GM23338 (cell line): ENCODE results near the gene RSRC1. TPM values are rescaled to one million over a fixed set of nuclear protein-coding genes. Genes with fewer than 3 reads are reported as not detected.
"Not testable (repeated sequence)": the region's sequence is repeated elsewhere in the genome, so short reads cannot be mapped to it uniquely, and the experiment has no call there.

Source experiments
- ATAC-seq: fragments of 200-7000 bp; cut with Tn5 transposase; 3 replicates; pipeline ENCODE4 v1.9.1; 2020
- DNase-seq: peaks from one replicate; pipeline ENCODE4 v3.0.0-alpha.2; 2015; ENCODE audit warnings: low spot score
- H2AFZ ChIP-seq: fragments of 200-600 bp; sonication (generic); 2 replicates; pipeline ENCODE4 v1.8.0; 2016; ENCODE audit warnings: antibody characterized with exemption, mild to moderate bottlenecking, moderate library complexity
- H3F3A ChIP-seq: fragments of 200-600 bp; sonication (generic); replicated peaks from 2 replicates; pipeline ENCODE4 v1.8.0; 2017; ENCODE audit warnings: antibody characterized with exemption, mixed run types, low read depth
- H3K27ac ChIP-seq: fragments of 200-600 bp; sonication (generic); 2 replicates; pipeline ENCODE4 v1.6.1; 2016; ENCODE audit warnings: low read depth
- H3K27me3 ChIP-seq: fragments of 200-600 bp; sonication (generic); 2 replicates; pipeline ENCODE4 v1.8.0; 2016; ENCODE audit warnings: mild to moderate bottlenecking, mixed run types, moderate library complexity; ENCODE audit not compliant: insufficient read depth
- H3K36me3 ChIP-seq: fragments of 200-600 bp; sonication (generic); 2 replicates; pipeline ENCODE4 v1.8.0; 2016; ENCODE audit warnings: mild to moderate bottlenecking; ENCODE audit not compliant: insufficient read depth
- H3K4me1 ChIP-seq: fragments of 200-600 bp; sonication (generic); 2 replicates; pipeline ENCODE4 v1.8.0; 2016; ENCODE audit warnings: mild to moderate bottlenecking, moderate library complexity; ENCODE audit not compliant: insufficient read depth
- H3K4me2 ChIP-seq: fragments of 200-600 bp; sonication (generic); 2 replicates; pipeline ENCODE4 v1.7.1; 2017; ENCODE audit warnings: mixed run types
- H3K4me3 ChIP-seq: fragments of 200-600 bp; sonication (generic); 2 replicates; pipeline ENCODE4 v1.6.1; 2016; ENCODE audit warnings: mixed run types
- H3K79me2 ChIP-seq: fragments of 200-600 bp; sonication (generic); replicated peaks from 2 replicates; pipeline ENCODE4 v1.8.0; 2017; ENCODE audit warnings: mild to moderate bottlenecking; ENCODE audit not compliant: insufficient read depth
- H3K9me2 ChIP-seq: fragments of 200-600 bp; sonication (generic); 2 replicates; pipeline ENCODE4 v1.8.0; 2017; ENCODE audit not compliant: insufficient read depth
- H4K20me1 ChIP-seq: fragments of 200-600 bp; sonication (generic); replicated peaks from 2 replicates; pipeline ENCODE4 v1.8.0; 2017; ENCODE audit warnings: mild to moderate bottlenecking; ENCODE audit not compliant: insufficient read depth
- H3K27ac Mint-ChIP-seq: 2 replicates; pipeline ENCODE4 v1.8.0; 2020; ENCODE audit warnings: inconsistent platforms, mild to moderate bottlenecking, moderate library complexity, mixed read lengths
- H3K27me3 Mint-ChIP-seq: 3 replicates; pipeline ENCODE4 v1.8.0; 2022; ENCODE audit warnings: low read depth, mild to moderate bottlenecking, moderate library complexity, mixed read lengths, inconsistent platforms; ENCODE audit not compliant: insufficient read depth, poor library complexity
- H3K36me3 Mint-ChIP-seq: 3 replicates; pipeline ENCODE4 v1.8.0; 2021; ENCODE audit warnings: low read depth, mild to moderate bottlenecking, inconsistent platforms, moderate library complexity, mixed read lengths
- H3K4me1 Mint-ChIP-seq: 3 replicates; pipeline ENCODE4 v1.8.0; 2020; ENCODE audit warnings: mild to moderate bottlenecking, inconsistent platforms, mixed read lengths
- H3K4me3 Mint-ChIP-seq: 3 replicates; pipeline ENCODE4 v1.8.0; 2021; ENCODE audit warnings: moderate library complexity, mild to moderate bottlenecking, inconsistent platforms, mixed read lengths
- H3K9me3 Mint-ChIP-seq: 3 replicates; pipeline ENCODE4 v1.8.0; 2020; ENCODE audit warnings: moderate library complexity, mild to moderate bottlenecking, inconsistent platforms, mixed read lengths
- EZH2 ChIP-seq: fragments of 200-600 bp; sonication (generic); IDR thresholded peaks from one replicate; pipeline ENCODE4 v1.8.0; 2017; ENCODE audit warnings: antibody characterized with exemption, mild to moderate bottlenecking, low read depth; ENCODE audit not compliant: unreplicated experiment
- JUNB ChIP-seq: IDR thresholded peaks from one replicate; pipeline ENCODE4 v1.6.1; 2016; ENCODE audit warnings: antibody characterized with exemption; ENCODE audit not compliant: unreplicated experiment
- STAT1 ChIP-seq: IDR thresholded peaks from one replicate; pipeline ENCODE4 v1.6.1; 2016; ENCODE audit warnings: antibody characterized with exemption; ENCODE audit not compliant: unreplicated experiment
- ZNF114 ChIP-seq: fragments of 250-450 bp; sonication (Bioruptor Pico); IDR thresholded peaks from 2 replicates; pipeline ENCODE4 v1.5.0; 2020; ENCODE audit warnings: mild to moderate bottlenecking, moderate library complexity
- ZNF331 ChIP-seq: fragments of 250-450 bp; sonication (Bioruptor Pico); IDR thresholded peaks from 2 replicates; pipeline ENCODE4 v1.5.0; 2020; ENCODE audit warnings: low read depth, mild to moderate bottlenecking, moderate library complexity
- polyA plus RNA-seq: library from polyadenylated mRNA; unstranded; fragments of >200 nt; fragmentation: Nextera tagmentation; extraction: Ambion mirVana; gene quantifications from 2 replicates; pipeline ENCODE4 v1.2.1, GENCODE V29; 2016
- total RNA-seq: library from RNA; depleted of rRNA; stranded (reverse); fragments of >200 nt; shearing (Covaris generic); gene quantifications from 2 replicates; pipeline ENCODE4 v1.2.3, GENCODE V29; 2014
- TF ChIP-seq, protein P1 (sequence below), 2 experiments: fragments of 200-600 bp in 1 of 2; sonication (generic) in 1 of 2; conservative IDR thresholded peaks; 2 replicates each; pipeline versions ENCODE4 v1.5.1 to v1.6.1; 2016 to 2017; ENCODE audit warnings: antibody characterized with exemption in 2 of 2, low read depth in 2 of 2, mild to moderate bottlenecking in 2 of 2, moderate library complexity in 1 of 2
- TF ChIP-seq, protein P2 (sequence below): fragments of 250-450 bp; sonication (Bioruptor Pico); IDR thresholded peaks from 2 replicates; pipeline ENCODE4 v1.5.0; 2020; ENCODE audit warnings: mild to moderate bottlenecking, moderate library complexity
- TF ChIP-seq, protein P3 (sequence below): IDR thresholded peaks from 2 replicates; pipeline ENCODE4 v1.6.1; 2016; ENCODE audit warnings: antibody characterized with exemption

Gene RSRC1
- total and polyA plus RNA-seq, 2 experiments from 2014 or later: 32.5 to 76.8 TPM

DNA sequence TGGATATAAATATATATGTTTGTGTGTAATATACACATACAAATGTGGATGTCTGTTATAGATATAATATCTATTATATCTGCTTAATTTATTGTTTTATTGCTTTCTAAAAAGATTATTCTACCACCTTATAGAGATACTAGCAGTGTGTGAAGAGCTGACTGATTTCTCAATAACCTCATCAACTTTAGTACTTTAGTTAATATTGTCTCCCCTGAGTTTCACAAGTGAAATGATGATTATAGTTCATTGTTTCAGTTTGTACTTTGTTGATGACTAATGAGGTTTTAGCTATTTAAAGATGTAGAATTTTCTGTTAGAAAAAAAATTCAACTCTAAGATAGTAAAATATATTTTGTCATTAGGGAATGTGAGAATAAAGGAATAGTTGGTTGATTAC is 11.4 kb downstream of the RSRC1 start:
- Mint-ChIP-seq H3K27ac (no peak overlapping the region), H3K4me3 (no peak overlapping the region), H3K4me1 (peaks cover 2% of the 10 kb centered on the region; the same call in 1 of the 3 replicates), H3K36me3 (peaks cover 28% of the 10 kb centered on the region; the same call in 2 of the 3 replicates), H3K27me3 (peaks cover 4% of the 10 kb centered on the region), H3K9me3 (no peaks in the 10 kb centered on the region)
- Histone ChIP-seq H3K9me2 (no peaks in the 10 kb centered on the region), H3F3A (no peaks in the 10 kb centered on the region), H3K4me2 (no peak overlapping the region), H3K79me2 (peaks cover 41% of the 10 kb centered on the region), H3K27me3 (no peaks in the 10 kb centered on the region), H4K20me1 (peaks cover 3% of the 10 kb centered on the region; the same call in 1 of the 2 replicates), H3K27ac (no peak overlapping the region), H3K4me1 (no peaks in the 10 kb centered on the region), H3K4me3 (no peak overlapping the region), H3K36me3 (no peaks in the 10 kb centered on the region), H2AFZ (no peak overlapping the region)
- ATAC-seq: no peak
- no peak for DNase-seq
- no peak for TF ChIP-seq EZH2
- TF ChIP-seq STAT1: no peak
- TF ChIP-seq, protein P1, sequence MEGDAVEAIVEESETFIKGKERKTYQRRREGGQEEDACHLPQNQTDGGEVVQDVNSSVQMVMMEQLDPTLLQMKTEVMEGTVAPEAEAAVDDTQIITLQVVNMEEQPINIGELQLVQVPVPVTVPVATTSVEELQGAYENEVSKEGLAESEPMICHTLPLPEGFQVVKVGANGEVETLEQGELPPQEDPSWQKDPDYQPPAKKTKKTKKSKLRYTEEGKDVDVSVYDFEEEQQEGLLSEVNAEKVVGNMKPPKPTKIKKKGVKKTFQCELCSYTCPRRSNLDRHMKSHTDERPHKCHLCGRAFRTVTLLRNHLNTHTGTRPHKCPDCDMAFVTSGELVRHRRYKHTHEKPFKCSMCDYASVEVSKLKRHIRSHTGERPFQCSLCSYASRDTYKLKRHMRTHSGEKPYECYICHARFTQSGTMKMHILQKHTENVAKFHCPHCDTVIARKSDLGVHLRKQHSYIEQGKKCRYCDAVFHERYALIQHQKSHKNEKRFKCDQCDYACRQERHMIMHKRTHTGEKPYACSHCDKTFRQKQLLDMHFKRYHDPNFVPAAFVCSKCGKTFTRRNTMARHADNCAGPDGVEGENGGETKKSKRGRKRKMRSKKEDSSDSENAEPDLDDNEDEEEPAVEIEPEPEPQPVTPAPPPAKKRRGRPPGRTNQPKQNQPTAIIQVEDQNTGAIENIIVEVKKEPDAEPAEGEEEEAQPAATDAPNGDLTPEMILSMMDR (conservative IDR thresholded peaks at IDR 0.05; ENCODE audit: low read depth in 2 of 2): no peak
- TF ChIP-seq, protein P2, sequence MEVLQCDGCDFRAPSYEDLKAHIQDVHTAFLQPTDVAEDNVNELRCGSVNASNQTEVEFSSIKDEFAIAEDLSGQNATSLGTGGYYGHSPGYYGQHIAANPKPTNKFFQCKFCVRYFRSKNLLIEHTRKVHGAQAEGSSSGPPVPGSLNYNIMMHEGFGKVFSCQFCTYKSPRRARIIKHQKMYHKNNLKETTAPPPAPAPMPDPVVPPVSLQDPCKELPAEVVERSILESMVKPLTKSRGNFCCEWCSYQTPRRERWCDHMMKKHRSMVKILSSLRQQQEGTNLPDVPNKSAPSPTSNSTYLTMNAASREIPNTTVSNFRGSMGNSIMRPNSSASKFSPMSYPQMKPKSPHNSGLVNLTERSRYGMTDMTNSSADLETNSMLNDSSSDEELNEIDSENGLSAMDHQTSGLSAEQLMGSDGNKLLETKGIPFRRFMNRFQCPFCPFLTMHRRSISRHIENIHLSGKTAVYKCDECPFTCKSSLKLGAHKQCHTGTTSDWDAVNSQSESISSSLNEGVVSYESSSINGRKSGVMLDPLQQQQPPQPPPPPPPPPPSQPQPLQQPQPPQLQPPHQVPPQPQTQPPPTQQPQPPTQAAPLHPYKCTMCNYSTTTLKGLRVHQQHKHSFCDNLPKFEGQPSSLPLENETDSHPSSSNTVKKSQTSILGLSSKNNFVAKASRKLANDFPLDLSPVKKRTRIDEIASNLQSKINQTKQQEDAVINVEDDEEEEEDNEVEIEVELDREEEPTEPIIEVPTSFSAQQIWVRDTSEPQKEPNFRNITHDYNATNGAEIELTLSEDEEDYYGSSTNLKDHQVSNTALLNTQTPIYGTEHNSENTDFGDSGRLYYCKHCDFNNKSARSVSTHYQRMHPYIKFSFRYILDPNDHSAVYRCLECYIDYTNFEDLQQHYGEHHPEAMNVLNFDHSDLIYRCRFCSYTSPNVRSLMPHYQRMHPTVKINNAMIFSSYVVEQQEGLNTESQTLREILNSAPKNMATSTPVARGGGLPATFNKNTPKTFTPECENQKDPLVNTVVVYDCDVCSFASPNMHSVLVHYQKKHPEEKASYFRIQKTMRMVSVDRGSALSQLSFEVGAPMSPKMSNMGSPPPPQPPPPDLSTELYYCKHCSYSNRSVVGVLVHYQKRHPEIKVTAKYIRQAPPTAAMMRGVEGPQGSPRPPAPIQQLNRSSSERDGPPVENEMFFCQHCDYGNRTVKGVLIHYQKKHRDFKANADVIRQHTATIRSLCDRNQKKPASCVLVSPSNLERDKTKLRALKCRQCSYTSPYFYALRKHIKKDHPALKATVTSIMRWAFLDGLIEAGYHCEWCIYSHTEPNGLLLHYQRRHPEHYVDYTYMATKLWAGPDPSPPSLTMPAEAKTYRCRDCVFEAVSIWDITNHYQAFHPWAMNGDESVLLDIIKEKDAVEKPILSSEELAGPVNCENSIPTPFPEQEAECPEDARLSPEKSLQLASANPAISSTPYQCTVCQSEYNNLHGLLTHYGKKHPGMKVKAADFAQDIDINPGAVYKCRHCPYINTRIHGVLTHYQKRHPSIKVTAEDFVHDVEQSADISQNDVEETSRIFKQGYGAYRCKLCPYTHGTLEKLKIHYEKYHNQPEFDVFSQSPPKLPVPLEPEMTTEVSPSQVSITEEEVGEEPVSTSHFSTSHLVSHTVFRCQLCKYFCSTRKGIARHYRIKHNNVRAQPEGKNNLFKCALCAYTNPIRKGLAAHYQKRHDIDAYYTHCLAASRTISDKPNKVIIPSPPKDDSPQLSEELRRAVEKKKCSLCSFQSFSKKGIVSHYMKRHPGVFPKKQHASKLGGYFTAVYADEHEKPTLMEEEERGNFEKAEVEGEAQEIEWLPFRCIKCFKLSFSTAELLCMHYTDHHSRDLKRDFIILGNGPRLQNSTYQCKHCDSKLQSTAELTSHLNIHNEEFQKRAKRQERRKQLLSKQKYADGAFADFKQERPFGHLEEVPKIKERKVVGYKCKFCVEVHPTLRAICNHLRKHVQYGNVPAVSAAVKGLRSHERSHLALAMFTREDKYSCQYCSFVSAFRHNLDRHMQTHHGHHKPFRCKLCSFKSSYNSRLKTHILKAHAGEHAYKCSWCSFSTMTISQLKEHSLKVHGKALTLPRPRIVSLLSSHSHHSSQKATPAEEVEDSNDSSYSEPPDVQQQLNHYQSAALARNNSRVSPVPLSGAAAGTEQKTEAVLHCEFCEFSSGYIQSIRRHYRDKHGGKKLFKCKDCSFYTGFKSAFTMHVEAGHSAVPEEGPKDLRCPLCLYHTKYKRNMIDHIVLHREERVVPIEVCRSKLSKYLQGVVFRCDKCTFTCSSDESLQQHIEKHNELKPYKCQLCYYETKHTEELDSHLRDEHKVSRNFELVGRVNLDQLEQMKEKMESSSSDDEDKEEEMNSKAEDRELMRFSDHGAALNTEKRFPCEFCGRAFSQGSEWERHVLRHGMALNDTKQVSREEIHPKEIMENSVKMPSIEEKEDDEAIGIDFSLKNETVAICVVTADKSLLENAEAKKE: no peak
- TF ChIP-seq, protein P3, sequence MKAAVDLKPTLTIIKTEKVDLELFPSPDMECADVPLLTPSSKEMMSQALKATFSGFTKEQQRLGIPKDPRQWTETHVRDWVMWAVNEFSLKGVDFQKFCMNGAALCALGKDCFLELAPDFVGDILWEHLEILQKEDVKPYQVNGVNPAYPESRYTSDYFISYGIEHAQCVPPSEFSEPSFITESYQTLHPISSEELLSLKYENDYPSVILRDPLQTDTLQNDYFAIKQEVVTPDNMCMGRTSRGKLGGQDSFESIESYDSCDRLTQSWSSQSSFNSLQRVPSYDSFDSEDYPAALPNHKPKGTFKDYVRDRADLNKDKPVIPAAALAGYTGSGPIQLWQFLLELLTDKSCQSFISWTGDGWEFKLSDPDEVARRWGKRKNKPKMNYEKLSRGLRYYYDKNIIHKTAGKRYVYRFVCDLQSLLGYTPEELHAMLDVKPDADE: no peak
- TF ChIP-seq JUNB: no peak
- TF ChIP-seq ZNF114: no peak
- TF ChIP-seq ZNF331 (CRISPR knock-in tag): no peak

DNA sequence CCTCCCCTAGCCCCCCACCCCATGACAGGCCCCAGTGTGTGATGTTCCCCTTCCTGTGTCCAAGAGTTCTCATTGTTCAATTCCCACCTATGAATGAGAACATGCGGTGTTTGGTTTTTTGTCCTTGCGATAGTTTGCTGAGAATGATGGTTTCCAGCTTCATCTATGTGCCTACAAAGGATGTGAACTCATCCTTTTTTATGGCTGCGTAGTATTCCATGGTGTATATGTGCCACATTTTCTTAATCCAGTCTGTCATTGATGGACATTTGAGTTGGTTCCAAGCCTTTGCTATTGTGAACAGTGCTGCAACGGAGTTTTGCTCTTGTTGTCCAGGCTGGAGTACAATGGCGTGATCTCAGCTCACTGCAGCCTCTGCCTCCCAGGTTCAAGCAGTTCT is 12.8 kb downstream of the RSRC1 start:
- H3K79me2 ChIP-seq: peaks cover 27% of the 10 kb centered on the region

More for the DNA sequence above, 12.8 kb downstream of the RSRC1 start:
- not testable (repeated sequence) for DNase-seq, H4K20me1 ChIP-seq, H3K9me3 Mint-ChIP-seq, H3K4me1 ChIP-seq, H3K27ac Mint-ChIP-seq, H3K27ac ChIP-seq, H3F3A ChIP-seq, H3K27me3 Mint-ChIP-seq, H3K4me3 ChIP-seq, H3K4me3 Mint-ChIP-seq, H3K27me3 ChIP-seq, H2AFZ ChIP-seq, H3K36me3 ChIP-seq, H3K4me2 ChIP-seq, H3K9me2 ChIP-seq, ATAC-seq, H3K4me1 Mint-ChIP-seq
- H3K36me3 Mint-ChIP-seq: peaks cover 28% of the 10 kb centered on the region; the same call in 2 of the 3 replicates
